Endothelial cell of umbilical vein (primary cell): ENCODE results near the gene STIMATE. TPM values are rescaled to one million over a fixed set of nuclear protein-coding genes. Genes with fewer than 3 reads are reported as not detected.

Source experiments
- BruUV-seq: library from RNA; stranded (reverse); fragments of 400-500 nt; replicated peaks from 2 replicates; lab custom pipeline; 2021; lab: Mats Ljungman, UMichigan
- CTCF ChIA-PET: fragments of 300-600, 350-600 bp; sonication (Branson Sonifier 250); formaldehyde crosslinking; loops from one replicate; lab custom pipeline; 2021; ENCODE audit warnings: antibody characterized with exemption, inconsistent platforms; lab: Charles Lee
- POLR2A ChIA-PET: fragments of 300-600, 350-600 bp; sonication (Branson Sonifier 250); formaldehyde crosslinking; loops from one replicate; lab custom pipeline; 2021; ENCODE audit warnings: antibody characterized with exemption, inconsistent platforms; lab: Charles Lee
- DNase-seq: peaks from one replicate; pipeline ENCODE4 v3.0.0-alpha.2; 2011; ENCODE audit warnings: low read depth, low spot score
- FAIRE-seq: peaks from 2 replicates; lab custom pipeline; 2011; peaks lifted over from hg19 to GRCh38; lab: Jason Lieb, UNC
- H2AFZ ChIP-seq: 2 replicates; pipeline ENCODE4 v1.6.0; 2012; ENCODE audit warnings: low read depth, low read length, control low read depth, inconsistent platforms
- H3K27ac ChIP-seq: 2 replicates; pipeline ENCODE4 v1.5.1; 2011; ENCODE audit warnings: low read depth, mild to moderate bottlenecking, control low read depth, low read length, moderate library complexity; ENCODE audit not compliant: insufficient read depth
- H3K27me3 ChIP-seq, 2 experiments: 2 replicates each; pipeline versions ENCODE4 v1.6.0 to v1.6.1; 2011; ENCODE audit warnings: low read length in 2 of 2, mixed read lengths in 1 of 2; ENCODE audit not compliant: control insufficient read depth in 2 of 2, insufficient read depth in 2 of 2
- H3K36me3 ChIP-seq, 2 experiments: 2 replicates in 1 of 2; 3 replicates in 1 of 2; pipeline ENCODE4 v1.5.1; 2011; ENCODE audit warnings: low read length in 2 of 2, mild to moderate bottlenecking in 1 of 2, moderate library complexity in 1 of 2; ENCODE audit not compliant: control insufficient read depth in 2 of 2, insufficient read depth in 2 of 2; ENCODE audit errors: extremely low read depth in 1 of 2
- H3K4me1 ChIP-seq: 3 replicates; pipeline ENCODE4 v1.5.1; 2011; ENCODE audit warnings: mild to moderate bottlenecking, low read length; ENCODE audit not compliant: control insufficient read depth, insufficient read depth; ENCODE audit errors: extremely low read depth
- H3K4me2 ChIP-seq: 2 replicates; pipeline ENCODE4 v1.6.1; 2011; ENCODE audit warnings: low read length, control low read depth, mixed read lengths; ENCODE audit not compliant: insufficient read depth
- H3K4me3 ChIP-seq, 3 experiments: fragments of 200-600 bp in 1 of 3; sonication (generic), shearing (Covaris generic) in 1 of 3; replicated peaks in 1 of 3; 2 replicates each; pipeline ENCODE4 v1.5.1; 2011 to 2016; ENCODE audit warnings: control low read depth in 3 of 3, low read length in 3 of 3, mild to moderate bottlenecking in 2 of 3, inconsistent platforms in 1 of 3, low read depth in 1 of 3, moderate library complexity in 1 of 3; ENCODE audit not compliant: insufficient read depth in 1 of 3
- H3K79me2 ChIP-seq: 2 replicates; pipeline ENCODE4 v1.6.0; 2012; ENCODE audit warnings: low read length, inconsistent platforms; ENCODE audit not compliant: control insufficient read depth, insufficient read depth
- H3K9ac ChIP-seq: replicated peaks from 2 replicates; pipeline ENCODE3; 2011; ENCODE audit warnings: low read length, control low read depth; ENCODE audit not compliant: insufficient read depth; ENCODE audit errors: extremely low read depth
- H3K9me1 ChIP-seq: replicated peaks from 3 replicates; pipeline ENCODE4 v1.6.0; 2011; ENCODE audit warnings: mild to moderate bottlenecking, low read length; ENCODE audit not compliant: control insufficient read depth, insufficient read depth; ENCODE audit errors: extremely low read depth
- H3K9me3 ChIP-seq: replicated peaks from 2 replicates; pipeline ENCODE4 v1.5.1; 2012; ENCODE audit warnings: low read length, inconsistent platforms; ENCODE audit not compliant: control insufficient read depth, insufficient read depth
- H4K20me1 ChIP-seq: replicated peaks from 2 replicates; pipeline ENCODE3; 2011; ENCODE audit warnings: mild to moderate bottlenecking, low read length; ENCODE audit not compliant: control insufficient read depth, insufficient read depth; ENCODE audit errors: extremely low read depth
- CTCF ChIP-seq, 2 donors: IDR thresholded peaks; 1 replicate in 1 of 2; 2 replicates in 1 of 2; pipeline ENCODE4 v1.5.1; 2011; ENCODE audit warnings: low read length in 2 of 2, mild to moderate bottlenecking in 2 of 2, moderate library complexity in 2 of 2, control low read depth in 1 of 2, inconsistent platforms in 1 of 2, low read depth in 1 of 2; ENCODE audit not compliant: insufficient read depth in 1 of 2; ENCODE audit errors: extremely low read depth in 1 of 2
- EZH2 ChIP-seq: IDR thresholded peaks from 2 replicates; pipeline ENCODE4 v1.6.1; 2012; ENCODE audit warnings: borderline replicate concordance, low read depth, mild to moderate bottlenecking, moderate library complexity, low read length, inconsistent platforms; ENCODE audit not compliant: severe bottlenecking
- FOS ChIP-seq: IDR thresholded peaks from 2 replicates; pipeline ENCODE4 v1.6.1; 2011; ENCODE audit warnings: mild to moderate bottlenecking, low read length, moderate library complexity, borderline replicate concordance; ENCODE audit not compliant: insufficient read depth
- GATA2 ChIP-seq: IDR thresholded peaks from 2 replicates; pipeline ENCODE4 v1.7.0; 2011; ENCODE audit warnings: low read depth, mild to moderate bottlenecking, moderate library complexity, mixed read lengths, low read length; ENCODE audit not compliant: insufficient read length, insufficient read depth
- JUN ChIP-seq: IDR thresholded peaks from 2 replicates; pipeline ENCODE4 v1.6.1; 2011; ENCODE audit warnings: borderline replicate concordance, low read depth; ENCODE audit not compliant: insufficient read length, insufficient read depth
- MAX ChIP-seq: IDR thresholded peaks from 2 replicates; pipeline ENCODE4 v1.6.1; 2011; ENCODE audit not compliant: insufficient read depth, insufficient read length
- MYC ChIP-seq: IDR thresholded peaks from one replicate; pipeline ENCODE4 v1.6.1; 2011; ENCODE audit warnings: mild to moderate bottlenecking, low read depth, low read length
- POLR2A ChIP-seq: IDR thresholded peaks from 2 replicates; pipeline ENCODE4 v1.6.1; 2012; ENCODE audit warnings: low read depth, mild to moderate bottlenecking, control low read depth, low read length
- POLR2AphosphoS5 ChIP-seq: IDR thresholded peaks from 2 replicates; pipeline ENCODE4 v1.6.1; 2012; ENCODE audit warnings: low read depth, mild to moderate bottlenecking, control low read depth, low read length, moderate library complexity; ENCODE audit not compliant: insufficient read depth
- dilution Hi-C: fragments of 300-500 bp; cut with MboI; formaldehyde crosslinking; loops from one replicate; pipeline ENCODE4 v1.15.0; 2019; ENCODE audit warnings: low sequenced_read_pairs; ENCODE audit not compliant: extremely low pct_ligation_motif_present
- intact Hi-C: fragments of 100-400 bp; cut with micrococcal nuclease; formaldehyde crosslinking; loops from one replicate; pipeline ENCODE4 v1.10.0; 2022
- polyA plus RNA-seq, 4 experiments: library from polyadenylated mRNA; depleted of rRNA in 3 of 4; stranded (reverse) in 3 of 4; unstranded in 1 of 4; fragments of >200 nt; gene quantifications; 2 replicates each; pipeline versions ENCODE4 v1.2.1 to v1.2.3, GENCODE V29; 2011 to 2012; ENCODE audit warnings: missing spikeins in 1 of 4
- total RNA-seq: library from RNA; stranded (reverse); gene quantifications from 2 replicates; pipeline ENCODE4 v1.2.3, GENCODE V29; 2021

Gene STIMATE
- total and polyA plus RNA-seq, 2 donors (not counting 3 experiments of a cell fraction or from before 2014, with no cell fraction given): 18.2 to 24.0 TPM

DNA sequence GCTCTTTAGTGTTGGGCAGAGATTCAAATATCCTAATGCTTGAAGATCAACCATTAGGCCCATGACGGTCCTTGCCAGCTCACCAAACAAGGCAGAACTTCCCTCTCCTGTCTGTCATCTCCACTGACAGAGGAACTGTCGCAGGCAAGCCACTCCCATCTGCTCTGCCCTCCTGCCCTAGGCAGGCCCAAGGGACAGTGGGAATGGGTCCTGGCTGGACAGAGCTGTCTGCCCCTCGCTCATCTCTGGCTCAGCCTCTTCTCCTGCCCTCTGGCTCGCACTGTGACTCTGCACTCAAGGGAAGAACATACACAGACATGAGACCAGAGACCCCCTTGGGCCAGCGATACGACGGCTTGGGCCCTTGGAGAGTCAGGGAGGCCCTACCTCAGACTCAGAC lies 54.9 kb downstream of the STIMATE start:
- ChIA-PET POLR2A (no interaction called here), CTCF (interaction anchor here (1.4 kb wide), 1 partner anchor 22 kb away, joined by 5 read pairs; no protein-coding TSS in a partner anchor)
- no peaks in the 10 kb centered on the region for H3K9me1 ChIP-seq
- H3K4me2 ChIP-seq: no peak overlapping the region
- H3K79me2 ChIP-seq: no peaks in the 10 kb centered on the region
- FAIRE-seq (no peak), DNase-seq (no peak)
- H3K9ac ChIP-seq: no peak overlapping the region
- H3K4me3 ChIP-seq: no peak overlapping the region
- H3K27ac ChIP-seq: no peak overlapping the region
- H3K27me3 ChIP-seq: no peaks in the 10 kb centered on the region
- peaks cover 0 to 5% of the 10 kb centered on the region in 2 experiments for H3K36me3 ChIP-seq
- dilution Hi-C loops: no loop called here
- no peaks in the 10 kb centered on the region for H4K20me1 ChIP-seq
- H3K9me3 ChIP-seq: no peaks in the 10 kb centered on the region
- intact Hi-C loops: no loop called here
- no TSS peak for BruUV-seq
- H3K4me1 ChIP-seq: no peaks in the 10 kb centered on the region
- no peak overlapping the region for H2AFZ ChIP-seq
- TF ChIP-seq JUN: no peak
- no peak for TF ChIP-seq POLR2AphosphoS5
- no peak for TF ChIP-seq FOS
- no peak for TF ChIP-seq EZH2
- TF ChIP-seq GATA2: no peak
- TF ChIP-seq MYC: no peak
- TF ChIP-seq CTCF (IDR thresholded peaks at IDR 0.05; ENCODE audit: extremely low read depth in 1 of 2, insufficient read depth in 1 of 2, low read depth in 1 of 2, low read length in 2 of 2): no peak
- TF ChIP-seq POLR2A: no peak
- TF ChIP-seq MAX: no peak
